Heart right ventricle (tissue), 16 donors: ENCODE results near the gene OR11L1. TPM values are rescaled to one million over a fixed set of nuclear protein-coding genes. Genes with fewer than 3 reads are reported as not detected.

Experiments
- ATAC-seq, 8 donors: fragments of 200-7000 bp; cut with Tn5 transposase; one replicate each; pipeline ENCODE4 v1.9.1; 2020; ENCODE audit warnings: mild to moderate bottlenecking in 8 of 8, moderate library complexity in 8 of 8, moderate number of reproducible peaks in 1 of 8
- DNase-seq, 2 donors: peaks; one replicate each; pipeline ENCODE4 v3.0.0-alpha.2; 2020
- H3K27ac ChIP-seq, 10 donors: fragments of 200-600 bp; sonication (generic) in 2 of 10; one replicate each; pipeline versions ENCODE4 v1.5.0 to v1.8.0; 2020 to 2022; ENCODE audit warnings: mild to moderate bottlenecking in 3 of 10
- H3K27me3 ChIP-seq, 7 donors: fragments of 200-600 bp; one replicate each; pipeline ENCODE4 v1.8.0; 2021 to 2022; ENCODE audit warnings: mild to moderate bottlenecking in 2 of 7
- H3K36me3 ChIP-seq, 9 donors: fragments of 200-600 bp; sonication (generic) in 1 of 9; one replicate each; pipeline versions ENCODE4 v1.5.0 to v1.8.0; 2020 to 2022; ENCODE audit warnings: mild to moderate bottlenecking in 2 of 9
- H3K4me1 ChIP-seq, 9 donors: fragments of 200-600 bp; sonication (generic) in 1 of 9; one replicate each; pipeline versions ENCODE4 v1.5.0 to v1.8.0; 2020 to 2022; ENCODE audit warnings: mild to moderate bottlenecking in 4 of 9
- H3K4me3 ChIP-seq, 10 donors: fragments of 200-600 bp; sonication (generic) in 2 of 10; one replicate each; pipeline versions ENCODE4 v1.5.0 to v1.8.0; 2020 to 2022; ENCODE audit warnings: mild to moderate bottlenecking in 7 of 10, moderate library complexity in 2 of 10
- H3K9me3 ChIP-seq, 11 donors: fragments of 200-600 bp in 10 of 11; sonication (generic) in 2 of 11; one replicate each; pipeline versions ENCODE4 v1.5.0 to v1.8.0; 2013 to 2022; ENCODE audit warnings: mild to moderate bottlenecking in 2 of 11, control low read depth in 1 of 11, moderate library complexity in 1 of 11
- WGBS, 2 donors: extraction: QIAGEN DNeasy Blood & Tissue Kit; methylation state at CpG; one replicate each; pipeline ENCODE4 v1.1.7; 2013; ENCODE audit warnings: inconsistent platforms in 1 of 2; 5-methylcytosine and 5-hydroxymethylcytosine counted together
- intact Hi-C, 10 donors: fragments of 100-400 bp; cut with DNase I; formaldehyde crosslinking; loops; one replicate each; pipeline versions ENCODE4 v1.11.1 to v1.14.2; 2022
- polyA plus RNA-seq, 2 donors: library from polyadenylated mRNA; stranded (reverse); fragments of 200-250 nt; gene quantifications; one replicate each; pipeline ENCODE4 v1.2.3, GENCODE V29; 2013
- total RNA-seq, 10 donors: library from RNA; stranded (reverse); fragmentation: NEBNext Ultra II Directional in 3 of 10; extraction: Animal tissue kit (Norgen Biotek cat#: 25700) in 3 of 10; gene quantifications; one replicate each; pipeline versions ENCODE4 v1.2.1 to v1.2.4, GENCODE V29; 2021 to 2023
- TF ChIP-seq, protein P1 (sequence below), 9 donors: fragments of 200-600 bp; sonication (generic) in 2 of 9; IDR thresholded peaks; one replicate each; pipeline versions ENCODE4 v1.5.0 to v1.8.0; 2021 to 2022; ENCODE audit warnings: antibody characterized with exemption in 9 of 9, mild to moderate bottlenecking in 5 of 9, moderate library complexity in 1 of 9
- donor health status: Arrhythmogenic right ventricular cardiomyopathy.
- donor health status: ischemic (EF 13 %, LVEDD 7.1; RV severe dilation, severe dysfunction).
- donor health status: healthy with polysubstance abuse.
- donor health status: DM: no; HTN: yes; CAD: no.
- donor health status: DM: no; HTN: no; CAD: no.
- donor health status: ischemic (EF 25% LVEDD 6.9; RV normal size, moderate dysfunction).
- donor health status: ischemic (EF 25% LVEDD 5.7; RV mildly dilated, moderate dysfunction).
- donor health status: healthy.
- donor health status: DM: yes; HTN: yes; CAD: no.
- donor health status: Ischemic cardiomyopathy.
- donor health status: ischemic (EF 35%, LVEDD 5.7; RV mildly dilated, moderate dysfunction).
- donor health status: nonischemic (EF 11% LVEDD 7.7; RV severe dilation, severe dysfunction).
- donor health status: DM: yes; HTN: yes; CAD: no.
- donor health status: PGD.
- donor health status: ischemic (EF 29% LVEDD 5.4; RV normal size, mild dysfunction).
- donor health status: nonischemic (EF 23%, LVEDD 6.1; RV moderate dilation, normal function).

Gene OR11L1
- total and polyA plus RNA-seq, 12 donors = not detected

DNA sequence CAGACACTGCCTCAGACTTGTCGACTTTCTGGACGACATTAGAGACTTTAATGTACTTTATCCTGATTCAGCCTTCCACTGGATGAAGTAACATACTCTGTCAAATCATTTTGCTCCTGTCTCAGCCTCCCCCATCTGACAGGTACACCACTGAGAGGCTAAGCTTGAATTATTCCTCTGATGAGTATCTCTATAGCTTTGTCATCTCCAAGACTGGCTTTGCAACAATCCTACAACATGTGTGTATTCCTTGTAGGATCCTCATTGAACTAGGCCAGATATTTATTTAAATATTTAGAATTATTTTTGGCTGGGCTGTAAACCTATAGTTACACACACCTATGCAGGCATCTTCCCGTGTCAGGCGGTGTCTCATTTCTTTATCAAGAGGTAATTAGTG is 14.2 kb upstream of the OR11L1 start:
- no peaks in the 10 kb centered on the region for H3K36me3 ChIP-seq
- 78 to 80% methylated on average over 4 of the region's 4 CpGs for WGBS, 2 donors
- TF ChIP-seq, protein P1, sequence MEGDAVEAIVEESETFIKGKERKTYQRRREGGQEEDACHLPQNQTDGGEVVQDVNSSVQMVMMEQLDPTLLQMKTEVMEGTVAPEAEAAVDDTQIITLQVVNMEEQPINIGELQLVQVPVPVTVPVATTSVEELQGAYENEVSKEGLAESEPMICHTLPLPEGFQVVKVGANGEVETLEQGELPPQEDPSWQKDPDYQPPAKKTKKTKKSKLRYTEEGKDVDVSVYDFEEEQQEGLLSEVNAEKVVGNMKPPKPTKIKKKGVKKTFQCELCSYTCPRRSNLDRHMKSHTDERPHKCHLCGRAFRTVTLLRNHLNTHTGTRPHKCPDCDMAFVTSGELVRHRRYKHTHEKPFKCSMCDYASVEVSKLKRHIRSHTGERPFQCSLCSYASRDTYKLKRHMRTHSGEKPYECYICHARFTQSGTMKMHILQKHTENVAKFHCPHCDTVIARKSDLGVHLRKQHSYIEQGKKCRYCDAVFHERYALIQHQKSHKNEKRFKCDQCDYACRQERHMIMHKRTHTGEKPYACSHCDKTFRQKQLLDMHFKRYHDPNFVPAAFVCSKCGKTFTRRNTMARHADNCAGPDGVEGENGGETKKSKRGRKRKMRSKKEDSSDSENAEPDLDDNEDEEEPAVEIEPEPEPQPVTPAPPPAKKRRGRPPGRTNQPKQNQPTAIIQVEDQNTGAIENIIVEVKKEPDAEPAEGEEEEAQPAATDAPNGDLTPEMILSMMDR (IDR thresholded peaks at IDR 0.05) = no peak
- H3K4me3 ChIP-seq = no peak overlapping the region
- intact Hi-C loops = no loop called here
- no peaks in the 10 kb centered on the region for H3K9me3 ChIP-seq
- H3K4me1 ChIP-seq = peaks cover 0 to 3% (median 0%) of the 10 kb centered on the region in 9 donors
- ATAC-seq (no peak), DNase-seq (no peak)
- H3K27ac ChIP-seq = no peak overlapping the region
- peaks cover 0 to 47% (median 35%) of the 10 kb centered on the region in 7 donors for H3K27me3 ChIP-seq

DNA sequence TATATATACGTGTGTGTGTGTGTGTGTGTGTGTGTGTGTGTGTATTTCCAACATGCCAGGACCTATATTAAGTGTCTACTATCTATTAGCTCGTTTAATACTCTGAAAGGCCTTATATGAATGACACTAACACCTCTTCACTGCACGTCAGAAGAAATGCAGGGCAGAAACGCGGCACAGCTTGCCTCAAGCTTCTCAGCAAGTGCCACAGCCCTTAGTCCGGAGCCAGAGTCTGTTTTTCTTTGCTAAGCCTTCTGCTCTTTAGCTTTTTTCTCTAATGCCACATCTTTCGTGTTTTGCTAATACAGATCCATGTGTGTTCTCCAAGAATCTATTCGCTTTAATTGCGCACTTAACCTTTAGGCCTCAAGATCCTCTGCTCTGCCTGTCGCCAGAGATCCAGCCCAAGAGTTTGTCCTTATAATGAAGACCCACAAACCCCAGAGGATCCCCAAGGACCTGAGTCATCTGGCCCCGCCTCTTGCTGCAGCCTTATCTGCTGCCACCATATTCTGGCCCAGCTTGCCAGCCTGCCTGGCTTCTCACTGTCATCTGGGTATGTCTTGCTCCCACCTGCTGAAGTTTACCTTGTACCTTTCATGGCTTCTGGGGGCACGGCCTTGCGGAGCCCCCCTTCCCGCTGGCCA is 13.3 kb upstream of the OR11L1 start:
- H3K36me3 ChIP-seq = no peaks in the 10 kb centered on the region
- no peak overlapping the region for H3K4me3 ChIP-seq
- no peaks in the 10 kb centered on the region for H3K9me3 ChIP-seq
- H3K4me1 ChIP-seq = peaks cover 0 to 3% (median 0%) of the 10 kb centered on the region in 9 donors
- WGBS, 2 donors = 81 to 84% methylated on average over 14 of the region's 14 CpGs
- ATAC-seq (no peak), DNase-seq (no peak)
- H3K27me3 ChIP-seq = peaks cover 0 to 44% (median 35%) of the 10 kb centered on the region in 7 donors
- H3K27ac ChIP-seq = no peak overlapping the region
- intact Hi-C loops = no loop called here
- TF ChIP-seq, protein P1 (IDR thresholded peaks at IDR 0.05) = no peak

DNA sequence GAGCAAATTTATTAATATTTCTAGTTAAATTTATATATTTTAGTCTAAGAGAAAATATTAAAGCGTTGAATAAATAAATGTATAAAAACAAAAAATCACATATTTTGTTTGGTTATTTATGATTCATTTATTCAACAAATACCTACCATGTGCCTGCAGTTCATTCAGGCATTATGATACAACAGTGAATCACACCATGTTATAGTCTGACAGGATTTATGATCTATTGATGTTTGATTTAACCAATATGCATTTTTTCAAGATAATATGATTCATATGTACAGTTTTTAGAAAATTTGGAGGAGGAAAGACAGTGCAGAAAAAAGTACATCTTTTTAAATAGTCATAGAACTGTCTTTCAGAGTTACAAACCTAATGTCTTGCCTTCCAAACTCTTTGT is 7.9 kb upstream of the OR11L1 start:
- H3K4me1 ChIP-seq = no peaks in the 10 kb centered on the region
- DNase-seq = no peak
- no peak for ATAC-seq
- H3K36me3 ChIP-seq = no peaks in the 10 kb centered on the region
- H3K27me3 ChIP-seq = no peaks in the 10 kb centered on the region
- TF ChIP-seq, protein P1 (IDR thresholded peaks at IDR 0.05) = no peak
- H3K9me3 ChIP-seq = no peaks in the 10 kb centered on the region
- WGBS, 2 donors = 94 to 96% methylated on average over 1 of the region's 1 CpG
- no peak overlapping the region for H3K4me3 ChIP-seq
- intact Hi-C loops = no loop called here
- no peak overlapping the region for H3K27ac ChIP-seq

DNA sequence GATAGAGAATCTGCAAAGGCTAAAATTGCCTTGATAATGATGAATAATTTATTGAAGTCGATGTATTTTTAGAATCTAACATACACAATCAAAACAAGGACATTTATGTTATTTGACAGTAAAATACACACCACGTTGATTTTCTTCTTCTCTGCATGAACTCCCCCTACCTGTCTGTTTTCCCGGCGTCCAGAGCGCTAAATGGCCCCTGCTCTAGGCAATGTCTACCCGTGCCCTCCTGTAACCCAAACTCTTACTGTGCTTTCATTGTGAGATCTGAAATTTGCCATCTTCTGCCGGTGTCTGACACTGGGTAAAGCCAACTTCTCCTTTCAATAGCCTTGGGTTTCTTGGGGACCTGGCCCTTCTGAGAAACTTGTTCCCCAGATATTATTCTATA is 6.7 kb upstream of the OR11L1 start:
- H3K27ac ChIP-seq = no peak overlapping the region
- no peaks in the 10 kb centered on the region for H3K9me3 ChIP-seq
- no peak overlapping the region for H3K4me3 ChIP-seq
- H3K4me1 ChIP-seq = no peaks in the 10 kb centered on the region
- DNase-seq = no peak
- H3K36me3 ChIP-seq = no peaks in the 10 kb centered on the region
- ATAC-seq = no peak
- H3K27me3 ChIP-seq = no peaks in the 10 kb centered on the region
- intact Hi-C loops = no loop called here
- TF ChIP-seq, protein P1 (IDR thresholded peaks at IDR 0.05) = no peak
- 79 to 88% methylated on average over 7 of the region's 7 CpGs for WGBS, 2 donors
